ENCODE measurements around the gene LRRFIP1.
A peak's percentile ranks its signal among the peaks of the same experiment; 100 is the strongest.

Gene LRRFIP1

GRCh38 chr2:237702441-237703391 lies 75.3 kb downstream of the LRRFIP1 start:
- DNase-seq (ENCODE audit: low read depth, low spot score), result peak; percentile 81

DNA sequence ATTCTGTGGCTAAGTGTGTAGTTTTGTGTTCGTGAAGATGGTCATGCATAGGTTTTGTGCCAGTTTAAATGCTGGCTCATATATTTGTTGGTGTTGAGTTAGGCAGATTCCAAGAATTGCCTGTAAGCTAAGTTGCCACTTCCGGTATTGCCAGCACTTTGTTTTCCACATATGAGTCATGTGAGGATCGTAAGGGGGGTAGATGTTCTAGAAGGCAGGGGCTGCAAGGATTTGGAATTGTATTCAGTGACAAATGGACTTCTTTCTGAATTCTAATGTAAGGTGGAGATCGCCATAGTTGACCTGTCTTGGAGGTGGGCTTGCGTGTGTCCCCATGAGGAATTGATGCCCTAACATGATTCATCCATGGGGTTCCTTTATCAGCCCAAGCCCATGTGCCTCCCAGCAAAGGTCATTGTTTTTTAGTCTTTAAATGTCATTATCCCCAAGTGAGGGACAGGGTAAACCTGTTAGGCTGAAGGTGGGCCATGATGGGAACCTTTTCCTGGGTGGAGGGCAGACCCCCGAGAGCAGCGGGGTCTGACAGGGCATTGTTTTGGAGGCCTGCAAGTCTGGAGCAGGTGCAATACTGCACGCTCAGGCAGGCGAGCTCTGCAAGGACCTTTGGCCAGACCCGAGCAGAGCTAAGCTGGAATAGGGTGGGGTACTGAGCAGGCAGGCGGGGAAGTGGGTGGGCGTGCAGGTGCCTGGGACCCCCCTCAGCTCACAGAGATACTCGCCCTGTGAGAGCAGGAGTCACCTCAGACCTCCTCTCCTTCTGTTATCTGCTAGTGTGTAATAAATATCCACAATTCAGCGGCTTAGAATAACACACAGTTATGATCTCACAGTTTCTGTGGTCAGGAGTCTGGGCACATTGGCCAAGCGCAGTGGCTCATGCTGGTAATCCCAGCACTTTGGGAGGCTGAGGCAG lies 77.4 kb downstream of the LRRFIP1 start:
- no peak for DNase-seq (ENCODE audit: low read depth, low spot score)

DNA sequence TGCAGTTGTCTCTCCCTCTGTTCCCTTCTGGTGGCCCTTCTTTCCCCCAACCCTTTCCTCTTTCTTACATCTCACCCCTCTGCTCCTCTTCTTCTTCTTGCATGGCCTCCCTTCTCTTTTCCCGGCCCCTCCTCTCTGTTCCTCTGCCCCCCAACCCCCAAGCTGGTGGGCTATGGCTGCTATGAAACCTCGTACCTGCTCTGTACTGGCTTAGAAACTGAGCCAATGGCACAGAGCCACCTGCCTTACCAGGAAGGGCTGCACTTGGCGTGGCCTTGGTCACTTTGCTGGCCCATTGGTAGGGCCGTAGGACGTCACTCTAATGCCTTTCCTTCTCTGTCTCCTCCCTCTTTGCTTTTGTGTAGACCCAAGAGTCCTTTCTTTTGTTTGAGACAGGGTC lies 78.9 kb downstream of the LRRFIP1 start:
- DNase-seq (ENCODE audit: low read depth, low spot score), result no peak

DNA sequence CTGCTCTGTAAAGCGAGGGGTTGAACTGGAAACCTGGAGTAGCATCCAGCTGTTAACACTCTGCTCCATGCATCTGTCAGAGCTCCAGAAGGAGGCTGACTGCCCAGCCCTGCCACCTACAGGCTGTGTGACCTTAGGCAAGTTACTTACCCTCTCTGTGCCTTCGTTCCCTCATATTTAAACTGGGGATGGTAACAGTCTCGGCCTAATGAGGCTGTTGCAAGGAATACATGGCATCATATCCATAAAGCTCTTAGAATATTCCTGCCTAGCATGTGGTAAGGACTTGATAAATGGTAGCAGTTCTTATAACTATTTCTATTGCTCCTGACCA lies 80.6 kb downstream of the LRRFIP1 start:
- no peak for DNase-seq (ENCODE audit: low read depth, low spot score)

GRCh38 chr2:237708491-237708890 lies 81.1 kb downstream of the LRRFIP1 start:
- DNase-seq (ENCODE audit: low read depth, low spot score), result no peak

DNA sequence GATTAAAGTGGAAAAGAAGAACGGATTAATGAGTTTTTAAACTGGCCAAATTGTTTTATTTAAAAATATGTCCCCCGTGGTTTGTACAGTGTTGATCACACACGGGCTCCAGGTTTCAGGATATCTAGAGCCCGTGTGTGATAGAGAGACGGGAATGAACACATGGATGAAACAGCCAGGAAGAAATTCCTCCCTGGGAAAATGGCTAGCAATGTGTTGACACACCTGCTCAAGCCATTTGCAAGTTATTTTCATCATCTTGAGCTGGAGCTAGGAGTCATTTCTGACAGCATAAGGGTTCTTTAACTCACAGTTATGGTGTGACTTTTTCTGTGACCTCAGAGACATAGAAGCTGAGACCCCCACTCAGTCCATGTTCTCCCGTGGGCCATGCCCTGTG lies 81.6 kb downstream of the LRRFIP1 start:
- DNase-seq (ENCODE audit: low read depth, low spot score), result no peak

- no peak for DNase-seq (ENCODE audit: low read depth, low spot score)
Measured at GRCh38 chr2:237711458-237712150, 84.2 kb downstream of the LRRFIP1 start.

DNA sequence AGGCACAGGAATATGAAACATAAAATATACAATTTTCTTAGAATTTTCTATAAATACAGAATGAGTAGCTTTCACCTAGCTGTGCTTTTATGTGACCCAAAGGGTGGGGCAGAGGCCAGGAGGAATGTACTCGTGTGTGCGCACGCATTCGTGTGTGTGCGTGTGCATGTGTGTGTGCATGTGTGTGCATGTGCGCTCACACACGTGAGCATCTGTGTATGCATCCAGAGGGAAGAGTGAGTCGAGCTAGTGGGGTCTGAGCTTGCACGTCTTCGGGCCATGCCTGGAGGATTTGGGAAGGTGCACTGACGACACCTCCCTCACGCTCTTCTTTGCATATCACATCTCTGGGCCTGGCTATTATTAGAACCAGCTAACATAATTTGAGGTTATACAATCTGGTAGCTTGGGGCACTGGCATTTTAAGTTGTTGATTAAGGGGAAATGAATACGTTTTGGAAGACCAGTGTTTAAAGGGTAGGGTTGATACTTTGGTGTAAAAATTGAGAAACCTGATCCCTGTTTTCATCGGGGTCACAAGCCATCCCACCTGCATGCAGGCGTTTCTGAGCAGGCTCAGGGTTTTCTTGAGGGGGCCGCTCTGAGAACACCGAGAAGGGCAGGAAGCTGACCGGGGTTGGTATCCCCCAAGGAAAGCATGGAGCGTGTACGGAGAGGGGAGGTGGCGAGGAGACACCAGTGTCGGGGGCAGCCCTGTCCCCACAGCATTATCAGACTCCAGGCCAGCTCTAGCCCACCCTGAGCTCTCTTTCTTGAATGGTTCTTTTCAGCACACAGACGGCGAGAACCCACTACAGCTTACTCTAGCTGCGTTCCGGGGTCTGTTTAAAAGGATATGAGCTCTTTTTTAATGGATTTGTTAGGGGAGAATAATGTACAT lies 85.3 kb downstream of the LRRFIP1 start:
- no peak for DNase-seq (ENCODE audit: low read depth, low spot score)

DNA sequence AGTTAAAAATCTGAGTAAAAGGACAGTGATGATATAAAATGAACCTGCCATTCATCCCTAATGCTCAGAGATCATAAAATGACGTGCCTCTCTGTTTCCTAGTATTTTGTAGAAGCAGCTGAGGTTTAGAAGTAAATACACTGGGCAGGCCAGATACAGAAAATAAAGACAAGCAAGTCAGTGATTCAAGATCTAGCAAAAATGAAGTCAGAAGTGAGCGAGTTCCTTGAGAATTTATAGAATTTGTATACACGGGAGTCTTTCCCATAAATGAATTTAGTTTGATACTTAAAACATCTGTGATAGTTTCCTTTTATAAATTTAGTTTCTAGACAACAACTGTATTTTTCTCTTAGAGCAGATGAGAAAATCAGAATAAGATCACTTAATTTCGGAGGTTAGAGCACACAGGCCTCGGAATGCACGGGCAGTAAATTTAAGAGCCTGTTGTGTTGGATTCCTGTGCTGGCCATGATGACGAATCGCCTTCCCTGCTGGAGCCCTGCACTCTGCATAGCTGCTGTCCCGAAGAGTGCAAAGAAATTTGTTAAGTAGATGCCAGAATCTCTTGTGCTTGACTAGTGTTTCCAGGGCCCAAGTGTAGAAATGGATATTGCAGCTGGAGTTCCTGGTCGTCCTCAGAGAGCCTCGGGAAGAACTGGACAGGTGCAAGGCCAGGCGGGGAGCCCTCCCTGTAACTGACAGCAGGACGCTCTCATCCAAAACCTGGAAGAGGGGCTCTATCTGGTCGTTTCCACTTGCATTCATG lies 87.5 kb downstream of the LRRFIP1 start:
- peak; percentile 81 for DNase-seq (ENCODE audit: low read depth, low spot score)

- DNase-seq (ENCODE audit: low read depth, low spot score), result peak; percentile 87
Measured at GRCh38 chr2:237715459-237715947, 88.1 kb downstream of the LRRFIP1 start.

DNA sequence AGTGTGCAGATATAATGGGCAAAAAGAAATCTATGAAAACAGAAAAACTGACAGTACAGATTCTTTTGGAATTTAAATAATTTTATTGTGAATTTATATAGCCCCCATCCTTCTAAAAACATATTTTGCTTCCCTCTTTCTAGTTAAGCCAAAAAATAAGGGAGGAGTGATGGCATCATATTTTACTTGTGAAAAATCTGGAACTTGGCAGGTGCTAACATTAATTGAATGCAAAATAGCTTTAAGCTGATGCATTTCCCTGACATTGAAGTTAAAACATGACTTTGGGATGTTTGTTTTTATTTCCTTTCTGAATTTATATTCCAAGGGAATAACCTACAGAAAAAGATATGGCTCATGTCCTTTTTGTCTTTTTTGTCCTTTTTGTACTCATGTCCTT lies 88.6 kb downstream of the LRRFIP1 start:
- no peak for DNase-seq (ENCODE audit: low read depth, low spot score)

DNA sequence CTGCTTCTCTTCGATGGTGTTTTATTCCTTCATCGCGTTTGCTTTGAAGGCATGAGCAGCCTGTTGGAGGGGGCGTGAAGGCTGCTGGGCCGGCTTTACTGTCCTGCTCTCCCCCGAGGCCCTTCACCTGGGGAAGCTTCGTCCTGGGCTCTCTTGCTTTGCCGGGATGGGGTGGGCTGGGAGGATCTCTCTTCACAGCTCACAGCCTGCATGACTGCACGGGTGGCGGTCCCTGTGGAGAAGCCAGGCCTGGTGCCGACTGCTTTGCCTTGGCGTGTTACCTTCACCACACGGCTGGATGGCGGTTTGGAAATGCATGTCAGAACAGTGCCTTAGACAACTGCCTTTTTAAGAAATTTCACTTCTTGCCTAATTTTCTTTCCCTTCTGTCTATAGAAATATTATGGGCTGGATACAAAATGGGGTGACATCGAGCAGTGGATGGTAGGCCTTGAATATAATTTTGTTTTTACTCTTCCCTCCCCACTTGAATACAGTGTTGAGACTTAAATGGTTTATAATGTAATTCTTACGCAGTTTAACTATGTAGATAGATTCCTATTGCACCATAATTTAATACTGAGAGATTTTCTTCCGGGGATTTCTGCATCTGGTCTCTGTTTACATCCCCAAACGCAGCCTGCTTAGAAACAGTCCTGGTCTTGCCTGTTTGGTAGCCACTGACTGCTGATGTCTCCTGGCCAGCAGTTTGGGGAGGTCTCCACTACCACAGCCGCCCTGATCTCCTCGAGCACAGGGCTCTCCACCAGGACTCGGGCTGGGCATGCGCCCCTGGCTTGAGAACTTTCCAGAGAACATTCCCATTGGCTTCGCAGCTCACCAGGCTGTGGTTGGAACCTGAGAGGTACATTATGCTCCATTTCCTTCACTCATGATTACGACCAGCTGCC lies 90.2 kb downstream of the LRRFIP1 start:
- DNase-seq (ENCODE audit: low read depth, low spot score), result peak; percentile 76

DNA sequence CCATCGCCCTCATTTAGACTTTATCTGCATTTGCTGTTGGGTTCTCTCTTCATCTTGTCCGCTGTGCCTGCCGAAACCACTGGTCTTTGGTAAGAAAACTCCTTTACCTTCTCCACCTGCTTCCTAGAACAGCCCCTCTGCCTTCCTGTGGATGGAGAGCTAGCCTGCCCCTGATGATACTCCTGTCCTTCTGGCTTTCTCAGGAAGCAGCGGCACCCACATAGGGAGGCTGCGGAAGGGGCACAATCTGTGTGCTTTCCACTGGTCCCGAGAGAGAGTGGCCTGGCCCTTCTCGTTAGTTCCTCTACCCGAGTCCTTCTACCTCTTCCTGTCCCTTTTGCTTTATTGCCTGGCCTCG lies 90.9 kb downstream of the LRRFIP1 start:
- DNase-seq (ENCODE audit: low read depth, low spot score), result no peak

GRCh38 chr2:237720444-237720843 lies 93.1 kb downstream of the LRRFIP1 start:
- no peak for DNase-seq (ENCODE audit: low read depth, low spot score)

GRCh38 chr2:237720957-237721356 lies 93.6 kb downstream of the LRRFIP1 start:
- DNase-seq (ENCODE audit: low read depth, low spot score), result no peak

DNA sequence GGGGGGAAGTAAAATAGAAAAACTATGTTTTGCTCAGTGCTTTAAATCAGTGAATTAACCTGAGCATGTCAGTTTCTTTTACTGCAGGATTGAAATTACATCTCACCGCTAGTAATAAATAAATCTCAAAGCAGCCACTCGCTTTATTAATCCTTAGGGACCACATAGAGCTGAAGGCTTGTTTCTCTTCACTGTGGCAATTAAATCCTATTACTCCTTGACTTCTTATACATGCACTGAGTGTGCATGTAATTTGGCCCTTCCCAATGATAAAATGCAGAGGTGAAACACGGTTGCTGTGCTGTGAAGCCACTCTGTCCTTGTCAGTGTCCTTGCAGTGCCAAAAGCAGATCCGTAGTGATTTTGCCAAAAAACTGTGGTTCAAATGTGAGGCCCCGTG lies 94.1 kb downstream of the LRRFIP1 start:
- no peak for DNase-seq (ENCODE audit: low read depth, low spot score)

DNA sequence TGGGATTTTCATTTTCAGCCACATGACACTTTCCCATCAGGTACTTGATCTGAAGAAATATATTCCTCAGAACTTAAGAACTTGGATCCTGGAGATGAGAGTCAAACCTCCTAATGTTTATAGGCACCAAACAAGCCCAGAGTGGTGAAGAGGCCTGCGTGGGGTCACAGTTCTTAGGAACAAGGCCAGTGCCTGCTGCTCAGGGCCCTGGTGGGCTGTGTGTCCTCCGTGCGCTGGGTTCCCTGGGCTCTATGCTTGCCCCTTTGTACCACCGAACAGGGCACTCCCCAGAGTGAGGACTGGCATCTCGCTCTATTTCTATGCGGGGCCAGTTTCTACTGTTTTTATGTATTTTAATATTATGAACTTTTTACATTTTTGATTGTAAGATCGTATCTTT lies 95.2 kb downstream of the LRRFIP1 start:
- DNase-seq (ENCODE audit: low read depth, low spot score), result no peak

- DNase-seq (ENCODE audit: low read depth, low spot score), result no peak
Measured at GRCh38 chr2:237723023-237723422, 95.6 kb downstream of the LRRFIP1 start.

DNA sequence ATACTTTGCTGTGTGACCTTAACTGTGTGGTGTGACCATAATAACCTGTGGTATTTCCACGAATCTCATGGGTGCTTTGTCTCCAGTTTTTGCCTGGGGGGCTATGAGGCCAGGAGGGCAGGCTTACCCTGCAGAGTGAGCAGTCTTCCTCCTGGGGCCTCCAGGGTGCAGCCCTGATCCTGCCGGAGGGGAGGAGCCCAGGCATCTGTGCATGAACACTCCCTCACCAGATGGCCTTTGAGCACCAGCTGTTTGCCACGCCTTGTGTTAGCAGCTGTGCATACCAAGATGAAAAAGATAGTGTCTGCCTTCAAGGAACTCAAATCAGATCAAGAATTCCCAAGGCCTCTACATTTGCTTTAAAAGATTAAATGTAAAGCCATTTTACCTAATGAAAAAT lies 96.2 kb downstream of the LRRFIP1 start:
- DNase-seq (ENCODE audit: low read depth, low spot score), result peak; percentile 92

Measured in ELF-1 (cell line).